ENCODE data around the gene CCL25.

The CCL25 gene

DNA sequence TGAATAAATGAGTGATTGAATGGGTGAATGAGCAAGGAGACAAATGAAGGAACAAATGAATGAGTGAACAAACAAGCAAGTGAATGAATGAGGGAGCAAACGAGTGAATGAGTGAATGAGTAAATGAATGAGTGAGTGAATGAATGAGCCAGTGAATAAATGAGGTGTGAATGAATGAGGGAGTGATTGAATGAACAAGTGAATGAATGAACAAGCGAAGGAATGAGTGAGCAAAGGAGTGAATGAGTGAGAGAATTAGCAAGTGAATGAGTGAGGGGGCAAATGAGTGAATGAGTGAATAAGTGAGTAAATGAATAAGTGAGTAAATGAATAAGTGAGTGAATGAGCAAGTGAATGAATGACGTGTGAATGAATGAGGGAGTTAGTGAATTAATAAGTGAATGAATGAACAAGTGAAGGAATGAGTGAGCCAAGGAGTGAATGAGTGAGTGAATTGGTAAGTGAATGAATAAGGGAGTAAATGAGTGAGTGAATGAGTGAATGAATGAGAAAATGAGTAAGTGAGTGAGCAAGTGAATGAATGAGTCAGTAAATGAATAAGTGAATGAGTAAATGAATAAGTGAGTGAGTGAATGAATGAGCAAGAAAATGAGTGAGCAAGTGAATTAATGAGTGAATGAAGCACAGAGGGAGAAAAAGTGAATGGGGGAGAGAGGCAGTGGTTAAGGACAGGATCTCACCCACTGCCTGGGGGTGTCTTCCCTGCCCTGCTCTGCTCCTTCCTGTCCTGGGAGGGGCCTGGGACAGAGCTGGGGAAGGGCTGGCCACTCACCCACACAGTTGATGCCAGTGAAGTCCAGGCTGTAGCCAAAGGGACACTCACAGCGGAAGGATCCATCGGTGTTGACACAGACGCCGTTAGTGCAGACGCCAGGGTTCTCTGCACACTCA is 36.4 kb downstream of the CCL25 start:
- TF ChIP-seq, protein P1, sequence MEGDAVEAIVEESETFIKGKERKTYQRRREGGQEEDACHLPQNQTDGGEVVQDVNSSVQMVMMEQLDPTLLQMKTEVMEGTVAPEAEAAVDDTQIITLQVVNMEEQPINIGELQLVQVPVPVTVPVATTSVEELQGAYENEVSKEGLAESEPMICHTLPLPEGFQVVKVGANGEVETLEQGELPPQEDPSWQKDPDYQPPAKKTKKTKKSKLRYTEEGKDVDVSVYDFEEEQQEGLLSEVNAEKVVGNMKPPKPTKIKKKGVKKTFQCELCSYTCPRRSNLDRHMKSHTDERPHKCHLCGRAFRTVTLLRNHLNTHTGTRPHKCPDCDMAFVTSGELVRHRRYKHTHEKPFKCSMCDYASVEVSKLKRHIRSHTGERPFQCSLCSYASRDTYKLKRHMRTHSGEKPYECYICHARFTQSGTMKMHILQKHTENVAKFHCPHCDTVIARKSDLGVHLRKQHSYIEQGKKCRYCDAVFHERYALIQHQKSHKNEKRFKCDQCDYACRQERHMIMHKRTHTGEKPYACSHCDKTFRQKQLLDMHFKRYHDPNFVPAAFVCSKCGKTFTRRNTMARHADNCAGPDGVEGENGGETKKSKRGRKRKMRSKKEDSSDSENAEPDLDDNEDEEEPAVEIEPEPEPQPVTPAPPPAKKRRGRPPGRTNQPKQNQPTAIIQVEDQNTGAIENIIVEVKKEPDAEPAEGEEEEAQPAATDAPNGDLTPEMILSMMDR (IDR thresholded peaks at IDR 0.05; ENCODE audit: low read depth, low read length), result no peak
- no peak overlapping the region for H3K4me3 ChIP-seq (ENCODE audit: low read depth, low read length)

DNA sequence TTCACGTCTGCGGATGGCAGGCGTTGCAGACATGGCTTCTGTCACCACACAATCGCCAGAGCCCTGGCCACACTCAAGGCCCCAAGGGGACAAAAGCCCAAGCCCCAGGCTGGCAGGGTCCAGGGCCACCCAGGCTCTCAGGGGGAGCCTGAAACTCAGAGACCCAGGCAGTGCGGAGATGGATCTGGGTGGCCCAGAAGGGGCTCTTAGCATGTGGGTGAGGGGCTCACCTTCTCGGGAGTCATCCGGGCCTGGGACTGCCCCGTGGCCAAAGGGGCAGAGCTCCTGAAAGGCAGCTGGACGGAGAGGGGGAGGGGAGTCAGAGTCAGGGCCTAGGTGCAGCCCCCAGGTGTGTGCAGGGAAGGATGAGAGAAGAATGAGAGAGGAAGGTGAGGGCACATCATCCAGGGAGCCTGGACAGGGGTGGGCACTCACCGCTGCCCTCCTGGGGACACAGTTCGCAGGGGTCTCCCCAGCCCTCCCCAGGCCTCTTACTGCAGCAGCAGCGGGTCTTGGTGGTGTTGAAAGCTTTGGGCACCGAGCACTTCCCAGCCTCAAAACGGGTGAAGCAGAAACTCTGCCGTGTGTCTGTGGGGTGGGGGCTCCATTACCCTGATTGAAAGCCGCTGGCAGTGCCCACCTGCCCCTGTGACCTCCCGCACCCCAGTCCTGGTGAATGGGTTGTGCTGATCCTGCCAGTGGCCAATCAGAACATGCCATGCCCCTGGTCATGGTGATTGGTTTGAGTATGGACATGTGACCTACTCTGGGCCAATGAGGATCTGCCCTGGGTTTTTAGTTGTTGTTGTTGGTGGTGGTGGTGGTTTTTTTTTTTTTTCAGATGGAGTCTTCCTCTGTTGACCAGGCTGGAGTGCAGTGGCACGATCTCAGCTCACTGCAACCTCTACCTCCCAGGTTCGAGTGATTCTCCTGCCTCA is 37.4 kb downstream of the CCL25 start:
- H3K4me3 ChIP-seq (ENCODE audit: low read depth, low read length), result no peak overlapping the region
- TF ChIP-seq, protein P1 (IDR thresholded peaks at IDR 0.05; ENCODE audit: low read depth, low read length), result no peak

DNA sequence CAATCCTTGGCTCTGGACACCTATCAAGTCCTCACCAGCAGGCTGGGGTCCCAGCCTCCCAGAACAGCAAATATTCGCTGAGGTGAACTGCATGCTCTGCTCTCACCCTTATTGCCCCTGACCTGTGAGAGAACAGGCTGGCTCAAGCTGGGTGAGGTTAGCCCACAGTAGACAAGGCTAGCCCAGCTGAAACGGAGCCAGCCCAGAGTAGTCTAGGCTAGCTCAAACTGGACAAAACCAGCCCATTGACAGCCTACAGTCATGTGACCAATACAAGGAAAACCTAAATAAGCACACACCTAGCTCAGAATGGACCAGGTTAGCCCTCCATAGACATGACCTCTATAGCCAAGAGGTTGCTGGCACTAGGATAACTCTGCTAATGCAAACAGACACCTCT is 38.4 kb downstream of the CCL25 start:
- TF ChIP-seq, protein P1 (IDR thresholded peaks at IDR 0.05; ENCODE audit: low read depth, low read length), result no peak
- no peak overlapping the region for H3K4me3 ChIP-seq (ENCODE audit: low read depth, low read length)

DNA sequence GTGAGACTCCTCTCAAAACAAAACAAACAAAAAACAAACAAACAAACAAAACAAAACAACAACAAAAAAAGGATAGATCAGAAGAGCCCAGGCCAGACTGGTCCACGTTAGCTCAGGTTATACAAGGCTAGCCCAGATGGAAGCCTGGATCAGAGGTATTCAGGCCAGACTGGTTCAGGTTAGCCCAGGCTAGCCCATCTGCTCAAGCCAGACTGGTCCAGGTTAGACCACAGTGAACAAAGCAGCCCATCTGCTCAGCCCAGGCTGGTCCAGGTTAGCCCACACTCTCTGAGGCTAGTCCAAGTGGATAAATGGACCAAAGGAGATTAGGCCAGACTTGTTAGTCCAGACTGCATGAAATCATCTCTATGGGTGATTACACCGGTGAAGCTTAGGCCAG is 41.2 kb downstream of the CCL25 start:
- H3K4me3 ChIP-seq (ENCODE audit: low read depth, low read length), result no peak overlapping the region
- TF ChIP-seq, protein P1 (IDR thresholded peaks at IDR 0.05; ENCODE audit: low read depth, low read length), result no peak

DNA sequence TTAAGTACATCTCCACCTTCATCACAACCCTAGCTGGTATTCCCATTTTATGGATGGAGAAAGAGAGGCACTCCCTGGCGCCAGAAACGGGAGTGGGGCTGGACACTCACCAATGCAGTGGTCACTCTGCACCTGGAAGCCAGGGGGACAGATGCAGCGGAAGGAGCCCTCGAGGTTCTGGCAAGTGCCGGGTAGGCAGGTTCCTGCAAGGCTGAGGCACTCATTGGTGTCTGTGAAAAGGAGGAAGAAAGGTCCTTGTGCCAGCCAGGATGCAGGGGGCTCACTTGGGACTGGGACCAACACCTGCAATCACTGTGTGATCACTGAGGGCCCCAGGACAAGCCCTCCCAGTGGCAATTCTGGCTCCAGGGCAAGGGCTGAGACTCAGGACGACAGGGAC is 41.8 kb downstream of the CCL25 start:
- TF ChIP-seq, protein P1 (IDR thresholded peaks at IDR 0.05; ENCODE audit: low read depth, low read length), result no peak
- no peak overlapping the region for H3K4me3 ChIP-seq (ENCODE audit: low read depth, low read length)

DNA sequence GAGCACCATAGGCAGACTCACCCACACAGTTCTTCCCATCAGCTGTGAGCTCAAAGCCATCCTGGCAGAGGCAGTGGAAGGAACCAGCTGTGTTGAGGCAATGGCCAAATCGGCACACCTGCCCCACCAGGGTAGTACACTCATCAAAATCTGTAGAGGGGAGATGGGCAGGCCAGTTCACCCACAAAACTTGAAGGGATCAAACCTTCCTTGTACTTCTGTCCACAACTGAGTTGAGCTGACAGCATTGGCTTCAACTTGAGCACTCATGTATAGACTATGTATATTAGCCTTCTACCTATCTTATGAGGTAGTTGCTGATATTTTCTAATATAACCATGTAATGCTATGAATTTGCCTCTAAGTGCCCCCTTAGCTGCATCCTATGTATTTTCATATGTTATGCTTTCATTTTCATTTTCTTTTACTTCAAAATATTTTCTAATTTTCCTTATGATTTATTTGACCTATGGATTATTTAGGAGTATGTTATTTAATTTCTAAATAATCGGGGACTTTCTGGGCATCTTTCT is 42.9 kb downstream of the CCL25 start:
- TF ChIP-seq, protein P1 (IDR thresholded peaks at IDR 0.05; ENCODE audit: low read depth, low read length), result no peak
- H3K4me3 ChIP-seq (ENCODE audit: low read depth, low read length), result no peak overlapping the region

All from WI38 (cell line).